Kidney capillary endothelial cell (primary cell): ENCODE results near the gene SF3B5.
"Not testable (repeated sequence)": the region's sequence is repeated elsewhere in the genome, so short reads cannot be mapped to it uniquely, and the experiment has no call there.

ENCODE experiments used
- DNase-seq: peaks from one replicate; pipeline ENCODE4 v3.0.0-alpha.2; 2018; ENCODE audit warnings: low spot score

The SF3B5 gene

DNA sequence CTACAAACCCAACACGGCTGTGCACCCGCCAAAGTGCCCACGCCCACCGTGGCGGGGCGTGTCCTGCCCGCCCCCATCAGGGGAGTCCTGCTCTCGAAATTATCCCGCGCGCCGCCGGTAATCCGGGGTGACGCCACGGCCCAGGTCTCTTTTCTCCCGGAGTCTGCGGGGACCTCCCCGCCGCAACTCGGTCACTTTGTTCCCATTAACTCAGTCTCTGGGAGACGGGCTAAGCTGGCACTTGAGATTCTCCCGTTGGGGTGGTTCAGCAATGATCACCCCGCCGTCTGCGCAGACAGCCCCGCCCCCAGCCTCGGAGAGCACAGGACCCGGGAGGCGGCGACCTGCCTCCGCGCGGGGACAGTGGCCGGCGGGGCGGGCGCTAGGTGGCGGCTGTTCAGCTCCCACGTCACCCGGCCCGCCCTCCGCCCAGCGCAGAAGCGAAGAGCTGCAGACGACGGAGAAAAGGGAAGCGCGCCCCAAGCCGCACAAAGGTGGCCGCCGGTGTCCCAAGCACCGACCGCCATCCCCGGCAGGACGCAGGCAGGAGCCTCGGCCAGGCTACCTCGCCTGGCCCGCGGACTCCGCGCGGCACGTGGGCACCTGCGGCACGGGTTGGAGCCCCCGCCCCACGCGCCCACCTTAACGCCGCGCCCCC, 31.5 kb downstream of the SF3B5 start:
- no peak for DNase-seq

DNA sequence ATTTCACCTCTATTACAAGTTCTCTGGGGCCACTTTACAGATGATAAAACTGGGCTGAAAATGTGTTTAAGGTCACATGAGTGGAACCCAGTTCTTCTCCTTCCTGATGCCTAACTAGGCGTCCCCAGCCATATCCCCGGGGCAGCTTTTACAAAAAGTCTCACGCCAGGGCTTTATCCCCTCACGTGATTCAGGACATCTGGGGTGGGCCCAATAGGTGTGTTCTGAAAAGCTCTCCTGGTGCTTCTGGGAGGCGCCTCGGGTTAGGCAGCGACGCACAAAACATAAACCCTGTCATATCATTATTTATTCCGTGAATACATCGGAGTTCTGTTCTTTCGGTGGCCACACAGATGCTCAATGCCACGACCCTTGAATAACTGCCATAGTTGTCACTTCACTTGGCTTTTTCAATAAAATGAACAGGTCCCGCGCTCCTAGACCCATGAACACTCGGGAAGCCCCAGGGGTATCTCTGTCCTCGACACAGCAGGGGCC, 32.1 kb downstream of the SF3B5 start:
- DNase-seq: no peak

DNA sequence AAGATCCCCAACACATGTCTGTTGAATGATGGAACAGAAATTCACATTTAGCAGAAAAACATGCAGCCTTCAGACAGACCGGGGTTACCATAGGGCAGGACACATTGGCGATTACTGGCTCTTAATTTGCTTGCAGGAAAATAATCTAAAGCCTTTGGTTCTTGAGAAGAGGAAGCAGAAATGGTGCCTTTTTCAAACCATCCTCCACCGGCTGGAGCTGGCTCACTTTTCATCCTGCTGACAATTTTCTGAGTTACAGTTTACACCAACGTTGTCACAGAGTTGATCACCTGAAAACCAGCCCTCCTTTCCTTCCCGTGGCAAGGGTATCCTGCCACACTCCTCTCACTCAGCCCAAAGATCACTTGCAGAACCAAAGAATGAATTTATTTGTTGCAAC, 32.6 kb downstream of the SF3B5 start:
- no peak for DNase-seq

DNA sequence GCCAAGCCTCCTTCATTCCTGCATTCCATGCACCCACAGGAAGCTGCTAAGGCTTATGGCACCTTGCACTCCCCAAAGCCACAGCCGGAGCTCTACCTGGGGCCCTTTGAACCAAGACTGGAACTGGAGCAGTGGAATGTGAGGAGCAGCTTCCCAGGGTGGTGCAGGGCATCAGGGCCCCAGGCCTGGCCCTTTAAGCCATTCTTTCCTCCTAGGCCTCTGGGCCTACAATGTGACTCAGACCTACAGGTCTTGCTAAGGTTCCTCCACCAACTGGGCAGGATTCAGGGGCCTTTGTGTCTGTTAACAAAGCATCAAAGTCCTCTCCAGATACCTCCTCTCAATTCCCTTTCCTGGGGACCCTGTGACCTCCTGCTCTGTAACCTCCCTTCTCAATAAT, 36.2 kb downstream of the SF3B5 start:
- no peak for DNase-seq

DNA sequence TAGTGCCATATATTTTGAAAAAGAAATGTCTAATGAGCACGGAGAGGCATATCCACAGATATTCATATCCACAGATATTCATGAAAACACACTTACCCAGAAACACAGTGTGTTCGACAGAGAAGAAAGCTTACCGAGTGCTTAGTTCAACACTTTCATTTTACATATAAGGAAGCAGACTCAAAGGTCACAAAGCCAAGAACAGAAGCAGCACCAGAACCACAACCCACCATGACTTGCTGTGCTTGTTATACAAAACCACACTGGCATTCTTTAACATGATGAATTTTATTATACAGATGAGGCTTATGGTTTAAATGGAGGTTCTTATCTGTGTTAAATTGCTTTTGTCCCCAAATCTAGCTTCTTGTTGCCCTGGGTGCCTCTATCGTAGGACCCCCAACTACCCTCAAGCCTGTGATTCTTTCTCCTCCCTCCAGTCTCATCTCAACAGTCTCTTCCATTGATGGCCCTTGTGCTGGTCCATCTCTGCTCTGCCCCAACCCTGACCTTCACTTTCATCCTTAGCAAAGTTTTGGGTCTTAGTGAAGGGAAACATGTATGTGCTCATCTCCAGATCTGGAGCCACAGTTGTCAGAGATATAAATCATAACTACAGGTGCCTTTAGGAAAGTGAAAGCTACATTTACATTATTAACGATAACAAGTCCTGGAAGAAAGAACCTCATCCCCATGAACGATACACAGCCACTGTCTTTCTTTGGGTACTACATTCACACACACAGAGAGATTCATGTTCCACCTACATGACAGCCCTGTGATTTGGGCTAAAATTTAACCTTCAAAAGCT, 40.0 kb downstream of the SF3B5 start:
- DNase-seq: no peak

DNA sequence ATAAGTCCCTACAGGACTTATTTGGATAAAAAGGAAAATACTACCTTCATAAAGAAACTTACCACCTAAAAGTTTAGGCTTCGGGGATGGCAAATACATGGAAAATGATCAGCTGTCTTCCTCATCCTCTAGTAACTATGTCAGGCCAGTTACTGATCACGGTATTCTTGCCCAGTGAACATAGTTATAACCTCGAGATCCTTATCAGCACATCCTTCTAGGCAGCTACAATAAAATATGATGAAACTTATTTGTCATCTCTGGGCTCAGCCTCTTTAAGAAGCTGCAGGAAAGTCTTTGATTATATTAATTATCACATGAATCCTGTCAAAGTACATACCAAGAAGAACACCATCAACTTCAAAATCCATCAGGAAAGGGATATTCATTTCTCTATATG, 41.8 kb downstream of the SF3B5 start:
- no peak for DNase-seq

DNA sequence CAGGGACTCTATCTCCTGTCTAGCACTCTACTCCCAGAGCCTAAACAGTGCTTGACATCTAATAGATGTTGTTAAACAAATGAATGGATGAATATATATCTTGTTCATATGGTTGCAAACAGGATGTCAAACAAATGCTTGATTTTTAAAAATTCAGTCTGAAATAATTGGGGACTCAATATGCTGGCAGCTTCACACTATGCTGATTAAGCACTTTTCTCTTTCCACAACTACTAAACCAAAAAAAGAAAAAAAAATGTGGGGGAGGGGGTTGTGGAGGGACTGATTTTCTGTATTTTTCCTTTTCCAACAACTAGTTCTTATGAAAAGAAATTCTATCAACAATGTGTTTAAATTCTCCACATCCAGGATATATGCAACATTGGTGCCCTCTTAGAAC, 42.9 kb downstream of the SF3B5 start:
- DNase-seq: no peak

DNA sequence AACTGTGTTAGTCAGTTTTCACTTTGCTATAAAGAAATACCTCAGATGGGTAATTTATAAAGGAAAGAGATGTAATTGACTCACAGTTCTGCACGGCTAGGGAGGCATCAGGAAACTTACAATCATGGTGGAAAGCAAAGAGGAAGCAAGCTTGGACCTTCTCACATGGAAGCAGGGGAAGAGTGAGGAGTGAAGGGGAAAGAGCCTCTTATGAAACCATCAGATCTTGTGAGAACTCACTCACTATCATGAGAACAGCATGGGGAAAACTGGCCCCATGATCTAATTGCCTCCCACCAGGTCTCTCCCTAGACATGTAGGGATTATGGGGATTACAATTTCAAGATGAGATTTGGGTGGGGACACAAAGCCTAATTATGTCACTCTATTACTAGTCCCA, 46.0 kb downstream of the SF3B5 start:
- DNase-seq: no peak

DNA sequence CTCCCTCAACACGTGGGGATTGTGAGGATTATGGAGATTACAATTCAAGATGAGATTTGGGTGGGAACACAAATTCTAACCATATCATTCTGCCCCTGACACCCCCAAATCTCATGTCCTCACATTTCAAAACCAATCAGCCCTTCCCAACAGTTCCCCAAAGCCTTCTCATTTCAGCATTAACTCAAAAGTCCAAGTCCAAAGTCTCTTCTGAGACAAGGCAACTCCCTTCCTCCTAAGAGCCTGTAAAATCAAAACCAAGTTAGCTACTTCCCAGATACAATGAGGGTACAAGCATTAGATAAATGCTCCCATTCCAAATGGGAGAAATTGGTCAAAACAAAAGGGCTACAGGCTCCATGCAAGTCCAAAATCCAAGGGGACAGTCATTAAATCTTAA, 47.7 kb downstream of the SF3B5 start:
- DNase-seq: no peak

DNA sequence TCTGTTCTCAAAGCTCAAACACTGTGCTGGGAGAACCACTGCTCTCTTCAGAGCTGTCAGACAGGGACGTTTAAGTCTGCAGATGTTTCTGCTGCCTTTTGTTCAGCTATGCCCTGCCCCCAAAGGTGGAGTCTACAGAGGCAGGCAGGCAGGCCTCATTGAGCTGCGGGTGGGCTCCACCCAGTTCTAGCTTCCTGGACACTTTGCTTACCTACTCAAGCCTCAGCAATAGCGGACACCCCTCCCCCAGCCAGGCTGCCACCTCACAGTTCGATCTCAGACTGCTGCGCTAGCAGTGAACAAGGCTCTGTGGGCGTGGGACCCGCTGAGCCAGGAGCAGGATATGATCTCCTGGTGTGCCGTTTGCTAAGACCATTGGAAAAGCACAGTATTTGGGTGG, 48.7 kb downstream of the SF3B5 start:
- DNase-seq: not testable (repeated sequence)

DNA sequence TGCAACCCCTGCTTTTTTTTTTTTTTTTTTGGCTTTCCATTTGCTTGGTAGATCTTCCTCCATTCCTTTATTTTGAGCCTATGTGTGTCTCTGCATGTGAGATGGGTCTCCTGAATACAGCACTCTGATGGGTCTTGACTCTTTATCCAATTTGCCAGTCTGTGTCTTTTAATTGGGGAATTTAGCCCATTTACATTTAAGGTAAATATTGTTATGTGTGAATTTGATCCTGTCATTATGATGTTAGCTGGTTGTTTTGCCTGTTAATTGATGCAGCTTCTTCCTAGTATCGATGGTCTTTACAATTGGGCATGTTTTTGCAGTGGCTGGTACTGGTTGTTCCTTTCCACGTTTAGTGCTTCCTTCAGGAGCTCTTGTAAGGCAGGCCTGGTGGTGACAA, 50.4 kb downstream of the SF3B5 start:
- DNase-seq: not testable (repeated sequence)
